ENCODE data around the gene ECT2L. TPM values are rescaled to one million over a fixed set of nuclear protein-coding genes. Genes with fewer than 3 reads are reported as not detected.

ECT2L gene
- total RNA-seq, 1 experiment from 2014 or later = not detected

GRCh38 chr6:138803861-138804260 is 8.0 kb downstream of the ECT2L start:
- Mint-ChIP-seq H3K4me1 (no peaks in the 10 kb centered on the region; a peak in 1 of 4 replicates), H3K27ac (no peak overlapping the region), H3K9me3 (peaks cover 6 to 8% of the 10 kb centered on the region in 2 experiments; a peak in 4 of 5 replicates), H3K4me3 (no peak overlapping the region), H3K27me3 (ENCODE audit: low read depth) (peaks cover 1% of the 10 kb centered on the region; the same call in 1 of the 2 replicates), H3K36me3 (ENCODE audit: insufficient read depth in 1 of 3, low read depth in 3 of 3) (peaks cover 0 to 5% (median 0%) of the 10 kb centered on the region in 3 experiments; a peak in 1 of 7 replicates)
- Histone ChIP-seq H3K79me1 (ENCODE audit: insufficient read depth, low read depth, low read length, poor library complexity, severe bottlenecking) (no peaks in the 10 kb centered on the region), H3K27ac (ENCODE audit: insufficient read length, low read depth, low read length) (no peak overlapping the region), H3K4ac (ENCODE audit: low read depth, low read length) (no peak overlapping the region), H4K20me1 (ENCODE audit: control insufficient read depth, insufficient read depth, insufficient read length) (no peaks in the 10 kb centered on the region), H3K9ac (ENCODE audit: extremely low read depth, insufficient read length, low read length) (no peak overlapping the region), H3T11ph (ENCODE audit: low read length) (no peak overlapping the region), H3K4me1 (ENCODE audit: insufficient read depth, low read length) (no peaks in the 10 kb centered on the region), H3K9me3 (ENCODE audit: control insufficient read depth, low read depth, low read length) (no peaks in the 10 kb centered on the region), H3K4me2 (ENCODE audit: insufficient read depth, insufficient read length, low read length) (no peak overlapping the region), H4K8ac (replicated peaks; ENCODE audit: insufficient read length, low read depth, low read length) (no peak overlapping the region), H4K5ac (ENCODE audit: insufficient read length, low read depth, low read length) (no peak overlapping the region), H2BK15ac (ENCODE audit: low read depth, low read length) (no peak overlapping the region), H3K56ac (ENCODE audit: insufficient read length, low read depth, low read length) (no peak overlapping the region), H2AK5ac (ENCODE audit: insufficient read length, low read length) (no peak overlapping the region), H3K18ac (ENCODE audit: insufficient read length, low read depth, low read length) (no peak overlapping the region), H3K14ac (ENCODE audit: insufficient read depth, low read length) (no peak overlapping the region), H2BK12ac (ENCODE audit: insufficient read length, low read depth, low read length) (no peak overlapping the region), H2BK120ac (ENCODE audit: low read depth, low read length, poor library complexity, severe bottlenecking) (no peak overlapping the region), H4K91ac (ENCODE audit: insufficient read length, low read depth, low read length) (no peak overlapping the region), H3K27me3 (ENCODE audit: insufficient read depth, low read length) (no peaks in the 10 kb centered on the region), H2BK20ac (ENCODE audit: low read depth, low read length, poor library complexity, severe bottlenecking) (no peak overlapping the region), H3K79me2 (ENCODE audit: insufficient read depth, low read length) (no peaks in the 10 kb centered on the region), H3K23me2 (ENCODE audit: insufficient read length, low read depth, low read length, poor library complexity, severe bottlenecking) (no peaks in the 10 kb centered on the region), H2BK5ac (ENCODE audit: insufficient read length, low read length) (no peak overlapping the region), H3K23ac (ENCODE audit: insufficient read length, low read depth, low read length) (no peak overlapping the region), H2AFZ (ENCODE audit: low read length) (no peak overlapping the region)
- no CpG with 5 or more reads among the region's 4 CpGs for WGBS (ENCODE audit: extremely low coverage, insufficient read length, low lambda C conversion rate)
- no peak for TF ChIP-seq CTCF (conservative IDR thresholded peaks at IDR 0.05)
- DNase-seq = no peak
